ENCODE data around the gene GAP43. TPM values are rescaled to one million over a fixed set of nuclear protein-coding genes. Genes with fewer than 3 reads are reported as not detected.

GAP43 gene
- total RNA-seq, 1 donor from 2014 or later, result 0.22 TPM

DNA sequence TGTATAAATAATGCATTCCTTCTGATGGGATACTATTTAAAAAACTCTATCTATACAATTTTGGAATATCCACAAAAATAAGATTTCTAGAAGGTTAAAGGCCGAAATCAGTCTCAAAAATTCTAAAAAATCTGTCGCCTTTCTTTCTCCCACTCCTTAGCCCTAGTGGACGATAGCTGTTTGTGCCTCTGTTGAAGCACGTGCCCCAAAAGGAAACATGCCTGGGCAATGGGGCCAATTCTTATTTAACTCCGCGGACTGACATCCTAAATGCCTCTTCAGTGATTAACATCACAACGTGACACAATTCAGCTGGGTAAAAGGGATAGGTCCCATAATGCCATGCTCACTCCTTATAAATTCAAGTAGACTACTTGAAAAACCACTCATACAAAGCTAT is 65.1 kb downstream of the GAP43 start:
- intact Hi-C loops (cut with DNase I), result no loop called here
- DNase-seq (ENCODE audit: missing footprints), result no peak
- ATAC-seq, result no peak

GRCh38 chr3:115689928-115690327 is 66.6 kb downstream of the GAP43 start:
- intact Hi-C loops (cut with DNase I), result no loop called here
- no peak for ATAC-seq

GRCh38 chr3:115691964-115692363 is 68.7 kb downstream of the GAP43 start:
- ATAC-seq, result peak; percentile 33
- DNase-seq (ENCODE audit: missing footprints), result no peak
- intact Hi-C loops (cut with DNase I), result no loop called here

More at GRCh38 chr3:115689928-115690327, 66.6 kb downstream of the GAP43 start:
- DNase-seq (ENCODE audit: missing footprints), result no peak

DNA sequence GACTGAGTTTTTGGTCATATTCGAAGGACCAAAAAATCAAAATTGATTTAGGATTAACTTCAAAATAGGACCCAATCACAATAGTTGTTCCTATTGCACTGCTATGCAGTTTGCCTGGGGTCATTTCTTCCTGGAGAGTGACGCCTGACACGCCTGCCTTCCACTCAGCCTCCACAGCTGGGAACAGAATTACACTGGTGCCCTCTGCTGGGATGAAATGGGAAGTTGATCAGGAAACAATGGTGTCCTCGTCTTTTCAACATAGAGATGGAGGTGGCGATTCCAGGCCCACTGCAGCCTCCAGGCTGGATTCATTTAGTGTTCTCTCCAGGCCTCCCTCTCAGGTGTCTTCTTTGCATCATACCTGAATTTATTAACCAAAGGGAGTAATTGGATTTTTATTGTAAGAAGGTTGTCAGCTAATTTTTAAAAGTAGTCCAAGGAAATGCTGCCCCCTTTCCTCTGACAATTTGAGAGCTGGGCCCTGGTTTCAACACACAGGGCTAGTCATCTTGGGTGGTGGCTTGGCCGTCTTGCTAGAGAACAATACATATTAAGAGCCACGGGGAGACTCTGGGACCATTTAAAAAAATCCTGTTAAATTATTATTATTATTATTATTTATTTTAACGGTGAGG is 69.7 kb downstream of the GAP43 start:
- DNase-seq (ENCODE audit: missing footprints), result no peak
- intact Hi-C loops (cut with DNase I), result loop anchor here (1.0 kb wide), 1 partner anchor 476 kb away; no protein-coding TSS in a partner anchor

DNA sequence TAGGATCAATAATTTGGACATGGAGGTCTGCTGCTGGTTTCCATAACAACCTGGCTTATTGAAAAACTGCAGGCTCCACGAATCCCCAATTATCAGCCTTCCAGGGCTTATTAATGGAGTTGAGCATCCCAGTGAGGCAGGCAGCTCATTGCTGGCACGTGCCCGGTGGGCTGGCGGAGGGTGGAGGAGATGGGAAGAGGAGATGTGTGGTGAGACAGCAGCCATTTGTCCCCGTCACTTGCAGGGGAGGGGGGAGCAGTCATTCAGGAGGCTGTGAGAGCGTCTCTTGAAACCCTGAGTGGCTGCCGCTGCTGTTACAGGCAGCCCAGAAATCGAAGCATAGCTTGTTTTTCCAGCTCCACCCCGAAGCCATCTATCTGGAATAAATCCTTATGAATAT is 70.6 kb downstream of the GAP43 start:
- intact Hi-C loops (cut with DNase I), result loop anchor here (1.0 kb wide), 1 partner anchor 477 kb away; no protein-coding TSS in a partner anchor
- ATAC-seq, result no peak
- no peak for DNase-seq (ENCODE audit: missing footprints)

More for the DNA sequence above, 69.7 kb downstream of the GAP43 start:
- peak; percentile 95 for ATAC-seq

DNA sequence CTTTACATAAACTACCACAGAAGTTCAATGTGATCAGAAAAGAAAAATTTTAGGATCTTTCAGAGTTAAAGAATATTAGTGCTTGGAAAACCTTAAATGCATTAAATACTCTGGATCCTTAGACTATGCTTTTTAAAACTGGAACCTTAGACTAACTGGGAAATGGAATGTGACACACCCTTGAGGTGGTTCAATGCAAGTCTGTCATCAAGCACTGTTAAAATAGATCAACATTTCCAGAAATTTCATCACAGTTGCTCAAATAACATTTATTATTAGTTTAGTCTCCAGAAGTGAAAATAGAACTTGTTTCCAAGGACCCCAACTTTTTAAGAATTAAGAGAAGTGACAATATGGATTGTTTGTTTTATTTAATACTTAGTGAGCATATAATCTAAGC is 71.8 kb downstream of the GAP43 start:
- intact Hi-C loops (cut with DNase I), result no loop called here
- ATAC-seq, result no peak
- no peak for DNase-seq (ENCODE audit: missing footprints)

- intact Hi-C loops (cut with DNase I), result no loop called here
- no peak for ATAC-seq
These were observed 74.1 kb downstream of the GAP43 start for GRCh38 chr3:115697263-115698053.

DNA sequence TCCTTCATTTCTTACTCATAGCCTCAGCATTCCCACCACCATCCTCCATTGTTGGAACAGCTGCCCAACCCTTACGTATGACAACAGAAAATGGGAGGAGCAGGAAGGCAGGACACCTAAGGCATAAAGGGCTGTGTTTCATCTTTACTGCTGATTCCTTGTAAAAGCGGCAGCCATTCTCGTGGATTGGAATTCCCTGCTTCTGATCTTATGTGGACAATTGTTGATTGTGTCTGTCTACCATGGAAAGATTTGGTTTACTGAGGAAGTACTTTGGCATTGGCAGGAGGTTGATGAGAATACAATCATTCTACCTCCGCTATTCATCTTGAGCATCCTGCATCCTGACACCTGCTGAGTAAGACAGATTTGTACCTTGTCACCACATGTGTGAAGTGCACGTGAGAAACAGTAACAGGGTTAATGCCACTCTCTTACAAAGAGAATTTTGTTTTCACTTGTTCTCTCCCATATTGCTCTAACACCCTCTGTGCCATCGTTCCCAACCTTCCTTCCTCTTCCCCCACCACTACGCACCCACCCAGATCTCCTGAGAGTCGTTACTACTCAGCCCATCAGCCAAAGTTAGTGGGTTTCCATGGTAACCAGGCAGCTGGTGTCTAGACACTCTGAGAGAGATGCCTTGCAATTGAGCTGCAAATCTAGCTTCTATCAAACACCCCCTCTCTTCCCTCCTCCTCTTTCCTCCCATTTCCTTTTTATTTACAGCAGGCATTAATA is 75.7 kb downstream of the GAP43 start:
- intact Hi-C loops (cut with DNase I), result no loop called here
- DNase-seq (ENCODE audit: missing footprints) (no peak), ATAC-seq (no peak)

More at GRCh38 chr3:115697263-115698053, 74.1 kb downstream of the GAP43 start:
- no peak for DNase-seq (ENCODE audit: missing footprints)

- DNase-seq (ENCODE audit: missing footprints) (no peak), ATAC-seq (no peak)
- intact Hi-C loops (cut with DNase I), result no loop called here
These were observed 76.4 kb downstream of the GAP43 start for GRCh38 chr3:115699706-115700105.

DNA sequence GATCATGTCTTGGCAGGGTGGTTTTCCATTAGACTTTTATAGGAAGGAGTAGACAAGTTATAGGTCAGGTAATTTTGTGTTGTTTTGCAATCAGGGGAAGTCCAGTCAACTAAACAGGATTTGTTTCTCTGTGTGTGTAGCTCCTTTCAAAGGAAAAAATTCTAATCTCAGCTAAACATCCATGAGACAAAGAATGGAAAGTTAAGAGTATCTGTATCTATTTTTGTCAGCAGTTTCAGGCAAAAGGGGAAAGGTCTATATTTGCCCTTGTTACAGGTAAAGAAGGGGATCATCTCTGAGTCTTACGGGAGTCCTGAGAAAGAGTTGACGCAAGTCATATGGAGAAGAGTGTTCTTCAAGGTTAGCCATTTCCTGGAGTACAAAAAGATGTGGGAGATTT is 79.3 kb downstream of the GAP43 start:
- intact Hi-C loops (cut with DNase I), result no loop called here
- ATAC-seq (no peak), DNase-seq (ENCODE audit: missing footprints) (no peak)

DNA sequence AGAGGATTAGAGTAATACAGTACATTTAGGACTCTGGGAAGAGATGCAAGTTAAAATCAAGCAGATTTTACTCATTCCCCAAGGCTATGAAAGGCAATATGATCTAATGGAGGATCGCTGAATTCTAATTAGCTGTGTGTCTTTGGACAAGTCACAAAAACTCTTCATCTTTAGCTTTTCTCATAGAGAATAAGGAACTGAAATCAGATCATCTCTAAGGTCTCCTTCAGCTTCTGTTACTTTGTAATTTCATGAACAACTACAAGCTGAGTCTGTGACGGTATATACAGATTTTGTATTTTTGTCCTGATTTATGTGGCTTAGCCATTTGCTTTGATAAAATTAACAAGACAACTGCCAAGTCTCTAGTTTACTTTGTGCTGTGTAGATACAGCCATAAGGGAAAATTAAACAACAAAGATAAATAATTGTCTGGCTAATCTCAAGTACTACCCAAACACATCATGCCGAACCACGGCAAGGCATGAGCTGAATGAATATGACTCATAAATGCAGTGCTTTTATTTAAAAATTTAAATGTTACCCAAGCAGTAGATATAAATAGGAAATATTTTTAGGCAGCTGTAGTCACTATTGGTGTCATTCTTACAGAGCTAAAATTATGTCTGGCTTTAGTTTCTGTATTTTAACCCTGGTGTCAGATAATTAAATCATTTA is 81.5 kb downstream of the GAP43 start:
- ATAC-seq, result no peak
- intact Hi-C loops (cut with DNase I), result no loop called here
- no peak for DNase-seq (ENCODE audit: missing footprints)

DNA sequence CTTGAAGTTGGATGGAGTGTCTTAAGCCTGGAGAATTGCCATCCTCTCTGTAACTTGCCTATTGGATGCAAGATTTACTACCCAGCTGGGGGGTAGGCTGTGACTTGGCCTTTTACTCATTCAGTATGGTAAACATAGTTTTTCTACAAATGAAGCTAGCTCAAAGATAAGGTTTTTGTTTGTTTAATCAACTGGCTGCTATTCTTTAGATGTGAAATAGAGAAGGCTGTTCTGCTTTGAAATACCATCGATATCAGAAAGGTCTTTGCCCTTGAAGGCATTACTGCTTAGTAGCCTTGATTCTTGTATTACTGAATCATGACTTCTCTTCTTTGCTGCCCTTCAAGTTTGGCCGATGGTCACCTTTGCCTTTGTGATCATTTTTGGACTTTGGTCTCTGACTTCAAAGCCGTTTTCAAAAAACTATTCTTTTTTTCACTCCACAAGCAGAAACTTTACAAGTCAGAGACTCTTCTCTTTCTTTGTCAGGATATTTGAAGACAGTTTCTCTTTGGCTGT is 83.1 kb downstream of the GAP43 start:
- DNase-seq (ENCODE audit: missing footprints) (no peak), ATAC-seq (no peak)
- intact Hi-C loops (cut with DNase I), result no loop called here

DNA sequence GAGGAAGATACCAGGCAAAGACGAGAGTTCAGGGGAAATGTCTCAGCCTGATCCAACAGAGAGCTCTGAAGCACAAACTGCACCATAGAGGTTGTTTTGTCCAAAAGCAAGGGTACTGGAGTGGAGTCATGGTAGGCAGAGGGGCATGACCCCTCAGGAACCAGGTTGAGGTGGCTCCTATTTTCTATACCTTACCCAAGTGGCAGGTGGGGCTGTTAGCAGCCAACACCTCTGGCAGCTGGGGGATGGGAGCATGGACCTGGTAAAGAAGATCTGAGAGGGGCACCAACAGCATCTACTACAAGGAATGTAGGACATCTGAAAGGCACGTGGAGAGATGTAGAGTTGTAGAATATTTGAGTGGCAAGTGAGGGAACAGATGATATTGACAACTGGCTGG is 85.2 kb downstream of the GAP43 start:
- intact Hi-C loops (cut with DNase I), result no loop called here
- no peak for DNase-seq (ENCODE audit: missing footprints)
- ATAC-seq, result no peak

- no peak for DNase-seq (ENCODE audit: missing footprints)
- no peak for ATAC-seq
- intact Hi-C loops (cut with DNase I), result no loop called here
These were observed 85.8 kb downstream of the GAP43 start for GRCh38 chr3:115709093-115709492.

GRCh38 chr3:115709931-115710330 is 86.6 kb downstream of the GAP43 start:
- no peak for DNase-seq (ENCODE audit: missing footprints)
- intact Hi-C loops (cut with DNase I), result no loop called here
- ATAC-seq, result no peak

DNA sequence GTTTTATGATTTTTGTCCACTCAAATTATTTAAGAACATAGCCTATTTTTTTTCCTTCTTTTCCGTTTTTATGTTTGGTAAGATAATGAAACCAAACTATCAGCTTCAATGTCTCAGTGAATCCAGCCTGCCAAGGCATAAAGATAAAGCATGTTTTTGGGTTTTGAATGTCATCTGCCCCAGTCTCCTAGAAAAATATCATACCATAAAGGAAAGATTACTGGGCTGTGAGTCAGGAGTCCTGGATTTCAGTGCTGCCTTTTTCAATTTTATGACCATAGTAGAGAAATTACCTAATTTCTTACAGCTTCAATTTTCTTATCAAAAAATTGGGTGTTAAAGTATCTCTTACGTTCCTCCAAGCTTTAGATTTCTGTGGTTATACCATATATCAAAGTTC is 87.5 kb downstream of the GAP43 start:
- DNase-seq (ENCODE audit: missing footprints), result no peak
- intact Hi-C loops (cut with DNase I), result no loop called here
- ATAC-seq, result no peak

DNA sequence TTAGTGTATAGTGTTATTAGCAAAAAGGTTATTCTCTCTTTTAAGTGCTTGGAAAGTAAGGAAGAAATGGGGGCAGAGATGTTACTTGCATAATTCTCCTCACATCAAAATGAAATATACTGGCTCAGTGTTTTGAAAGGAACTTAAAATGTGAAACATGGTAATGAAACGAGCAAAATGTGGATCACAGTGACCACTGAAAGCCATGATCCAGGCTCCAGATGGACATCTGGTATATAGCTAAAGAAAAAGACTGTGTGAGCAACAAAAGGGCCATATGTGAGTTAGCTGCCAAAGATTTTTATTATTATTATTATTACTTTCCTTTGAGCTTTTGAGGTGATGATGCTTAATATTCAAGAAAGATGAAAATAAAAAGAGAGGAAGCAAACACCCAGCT is 89.6 kb downstream of the GAP43 start:
- intact Hi-C loops (cut with DNase I), result no loop called here
- DNase-seq (ENCODE audit: missing footprints) (no peak), ATAC-seq (no peak)

- intact Hi-C loops (cut with DNase I), result no loop called here
- no peak for DNase-seq (ENCODE audit: missing footprints)
- ATAC-seq, result no peak
These were observed 90.0 kb downstream of the GAP43 start for GRCh38 chr3:115713284-115713683.

- DNase-seq (ENCODE audit: missing footprints), result no peak
- no peak for ATAC-seq
- intact Hi-C loops (cut with DNase I), result no loop called here
These were observed 92.0 kb downstream of the GAP43 start for GRCh38 chr3:115715241-115715745.
